NCI-H2196 (cell line): ENCODE results near the gene NOS3.

Experiments
- DNase-seq: peaks from one replicate; lab custom pipeline; 2025; ENCODE audit not compliant: unreplicated experiment; lab: John Stamatoyannopoulos, UW

Gene NOS3

DNA sequence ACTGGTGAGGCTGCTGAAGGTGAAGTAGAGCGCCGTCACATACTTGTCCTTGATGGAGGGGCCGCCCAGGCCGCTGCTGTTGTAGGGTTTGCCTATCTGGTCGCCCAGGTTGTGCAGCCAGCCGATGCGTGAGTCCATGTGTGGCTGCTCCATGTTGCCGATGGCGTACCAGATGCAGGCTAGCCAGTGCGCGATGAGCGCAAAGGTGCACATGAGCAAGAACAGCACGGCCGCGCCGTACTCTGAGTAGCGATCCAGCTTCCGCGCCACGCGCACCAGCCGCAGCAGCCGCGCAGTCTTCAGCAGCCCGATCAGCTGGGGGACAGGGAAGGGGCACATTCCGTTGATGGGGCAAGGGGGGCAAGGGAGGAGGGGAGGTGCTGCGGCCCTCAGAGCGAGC is 39.3 kb upstream of the NOS3 start:
- DNase-seq, result no peak

DNA sequence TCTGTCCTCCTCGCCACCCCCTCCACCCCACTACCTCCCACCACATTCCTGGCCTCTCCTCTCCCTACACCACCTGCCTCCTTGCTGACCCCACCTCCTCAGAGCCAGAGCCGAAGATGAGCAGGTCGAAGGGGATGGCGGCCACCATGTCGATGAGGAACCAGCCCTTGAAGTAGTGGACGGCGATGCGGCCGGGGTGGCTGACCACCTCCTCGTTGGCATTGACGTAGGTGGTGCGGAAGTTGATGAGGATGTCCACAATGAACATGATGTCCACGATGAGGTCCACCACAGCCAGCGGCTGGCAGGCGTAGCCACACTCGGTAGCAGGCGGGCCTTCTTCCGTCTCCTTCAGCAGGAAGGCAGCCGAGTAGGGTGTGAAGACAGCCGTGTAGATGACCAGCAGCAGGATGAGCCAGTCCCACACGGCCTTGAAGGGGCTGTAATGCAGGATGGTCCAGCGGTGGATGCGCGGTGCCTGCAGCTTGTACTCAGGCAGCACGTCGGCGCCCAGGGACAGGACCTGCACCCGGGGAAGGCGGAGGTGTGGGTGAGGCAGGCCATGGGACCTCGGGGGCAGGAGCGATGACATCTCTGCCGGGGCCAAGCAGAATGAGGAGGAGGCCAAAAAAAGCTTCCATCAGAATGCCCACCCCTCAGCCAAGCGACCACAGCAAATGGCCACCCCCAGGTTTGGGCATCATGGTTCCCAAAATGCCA is 38.3 kb upstream of the NOS3 start:
- DNase-seq, result no peak

DNA sequence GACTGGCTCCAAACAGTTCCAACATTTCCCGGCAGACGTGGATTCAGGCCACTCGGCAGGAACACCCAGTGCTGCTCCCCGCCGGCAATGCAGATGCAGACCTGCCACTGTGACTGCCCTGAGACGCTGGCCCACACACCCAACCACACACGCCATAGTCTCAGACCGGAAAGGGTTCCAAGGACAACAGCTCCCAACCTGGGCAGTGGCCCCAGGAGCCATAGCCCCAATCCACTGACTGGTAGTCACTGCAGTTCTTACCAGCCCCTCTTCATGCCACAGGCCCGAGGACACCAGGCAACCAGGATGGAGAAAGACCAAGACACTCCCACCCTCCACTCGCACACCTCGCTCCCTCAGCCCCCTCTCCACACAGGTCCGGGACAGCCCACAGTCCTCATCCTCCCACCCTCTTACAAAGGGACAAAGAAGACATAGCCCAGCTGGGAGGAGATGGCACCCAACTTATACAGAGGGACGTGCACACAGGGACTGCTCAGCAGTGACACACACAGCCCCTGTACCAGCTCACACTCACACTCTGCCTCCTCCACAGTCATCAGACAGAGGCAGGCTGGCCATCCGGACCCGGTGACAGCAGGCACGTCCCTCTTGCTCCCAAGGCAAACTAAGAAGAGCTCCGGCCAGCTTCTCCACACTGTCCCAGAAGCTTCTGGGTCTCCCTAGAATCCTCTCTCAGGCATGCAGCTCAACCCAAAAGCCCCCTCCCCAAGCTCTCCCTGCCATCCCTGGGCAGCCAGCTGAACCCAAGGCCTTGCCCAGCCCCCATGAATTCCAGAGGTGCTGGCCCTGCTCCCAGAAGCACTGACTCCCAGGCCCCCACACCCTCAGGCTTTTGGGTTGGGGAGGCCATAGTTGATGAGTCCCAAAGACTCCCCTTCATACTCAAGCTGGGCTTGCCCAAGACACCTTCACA is 37.5 kb upstream of the NOS3 start:
- DNase-seq, result no peak

DNA sequence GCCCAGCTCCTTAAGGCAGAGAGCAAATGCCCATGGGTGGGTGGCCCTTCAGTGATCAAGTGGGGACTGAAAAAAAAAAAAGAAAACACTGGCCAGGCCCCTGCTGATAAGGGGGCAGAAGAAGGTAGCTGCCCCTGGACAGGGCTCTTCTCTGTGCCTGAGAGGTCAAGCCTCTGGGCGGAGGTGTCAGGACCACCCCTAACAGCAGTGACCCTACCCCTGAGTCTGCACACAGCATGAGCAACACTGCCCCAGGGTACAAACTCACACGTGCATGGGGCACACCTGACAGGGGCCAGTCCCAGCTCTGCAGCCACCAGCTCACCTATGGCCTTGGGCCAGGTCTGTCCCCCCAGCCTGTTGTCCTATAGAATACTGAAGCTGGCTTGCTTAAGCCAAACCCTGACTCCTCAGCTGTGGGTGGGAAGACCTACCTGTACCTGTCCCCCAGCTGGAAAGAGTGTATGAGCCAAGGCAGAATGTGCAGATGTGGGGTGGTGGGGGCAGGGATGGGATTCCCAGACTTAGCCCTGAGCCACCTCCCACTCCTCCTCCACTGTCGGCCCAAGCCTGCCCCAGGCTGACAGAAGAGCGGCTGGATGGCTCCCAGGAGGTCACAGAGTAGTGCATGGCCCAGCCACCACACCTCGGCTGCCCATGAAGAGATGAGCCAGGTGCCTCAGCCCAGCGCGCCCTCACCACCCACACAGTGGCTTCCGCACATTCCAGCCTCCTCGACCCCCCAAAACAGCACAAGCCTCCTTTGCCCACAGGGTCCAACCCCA is 36.4 kb upstream of the NOS3 start:
- DNase-seq, result no peak

DNA sequence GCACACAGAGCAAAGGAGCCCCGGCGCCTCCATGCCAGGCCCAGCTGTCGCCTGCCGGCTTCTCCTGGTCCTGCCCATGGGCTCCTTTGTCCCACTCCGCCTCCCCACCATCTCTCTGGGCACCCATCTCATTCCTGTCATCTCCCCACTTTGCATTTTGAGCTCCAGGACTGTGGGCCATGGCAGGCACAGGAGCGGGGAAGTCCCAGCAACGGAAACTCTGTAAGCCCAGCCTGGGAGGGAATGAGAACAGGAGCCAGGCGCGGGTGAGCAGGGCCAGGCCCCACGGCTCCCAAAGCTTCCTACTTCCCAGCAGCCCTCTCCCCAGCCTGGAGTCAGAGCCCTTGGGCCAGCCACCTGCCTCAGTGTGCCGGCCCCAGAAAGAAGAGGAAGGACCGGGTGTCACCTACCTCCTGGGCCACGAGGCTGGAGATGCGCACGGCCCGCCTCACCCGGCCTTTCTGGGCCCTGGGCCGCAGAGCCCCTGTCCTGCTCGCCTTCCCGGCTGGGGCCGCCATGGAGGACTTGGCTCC is 35.8 kb upstream of the NOS3 start:
- DNase-seq, result no peak

DNA sequence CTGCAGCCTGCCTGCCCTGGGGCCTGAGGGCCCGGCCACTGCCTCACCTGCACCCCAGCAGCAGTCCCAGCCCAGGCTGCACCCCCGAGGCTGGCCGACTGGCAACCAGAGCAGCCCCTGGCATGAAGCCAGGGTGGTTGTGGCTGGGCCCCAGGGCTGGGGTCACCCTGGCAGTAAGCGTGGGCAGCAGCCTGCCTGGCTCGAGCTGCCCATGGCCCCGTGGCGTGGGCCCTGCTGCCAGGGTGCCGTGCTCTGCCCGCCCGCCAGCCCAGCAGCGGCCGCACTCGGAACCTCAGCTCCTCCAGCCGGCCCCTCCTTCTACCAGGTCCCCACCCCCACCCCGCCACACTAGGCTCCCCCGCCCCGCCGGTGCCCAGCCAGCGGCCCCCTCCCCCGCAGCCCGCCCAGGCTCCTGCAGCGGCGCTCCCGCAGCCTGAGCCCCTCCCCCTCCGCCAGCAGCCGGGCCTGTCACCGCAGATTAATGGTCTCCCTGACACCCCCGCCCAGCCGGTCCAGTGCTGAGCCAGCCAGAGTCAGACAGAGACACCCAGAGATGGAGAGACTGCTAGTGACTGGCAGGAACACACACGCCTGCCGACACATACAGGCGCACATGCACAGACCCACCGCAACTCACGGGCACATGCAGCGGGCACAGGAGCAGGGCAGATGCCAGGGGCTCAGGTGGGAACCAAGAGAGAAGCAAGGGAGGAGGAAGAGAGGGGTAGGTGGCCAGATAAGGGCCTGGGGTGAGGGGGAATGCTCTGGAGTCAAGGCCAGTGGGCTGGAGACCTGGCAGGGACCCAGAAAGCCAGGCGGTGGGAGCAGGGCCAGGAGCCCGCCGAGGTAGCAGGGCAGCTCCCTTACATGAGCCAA is 35.1 kb upstream of the NOS3 start:
- DNase-seq, result no peak

DNA sequence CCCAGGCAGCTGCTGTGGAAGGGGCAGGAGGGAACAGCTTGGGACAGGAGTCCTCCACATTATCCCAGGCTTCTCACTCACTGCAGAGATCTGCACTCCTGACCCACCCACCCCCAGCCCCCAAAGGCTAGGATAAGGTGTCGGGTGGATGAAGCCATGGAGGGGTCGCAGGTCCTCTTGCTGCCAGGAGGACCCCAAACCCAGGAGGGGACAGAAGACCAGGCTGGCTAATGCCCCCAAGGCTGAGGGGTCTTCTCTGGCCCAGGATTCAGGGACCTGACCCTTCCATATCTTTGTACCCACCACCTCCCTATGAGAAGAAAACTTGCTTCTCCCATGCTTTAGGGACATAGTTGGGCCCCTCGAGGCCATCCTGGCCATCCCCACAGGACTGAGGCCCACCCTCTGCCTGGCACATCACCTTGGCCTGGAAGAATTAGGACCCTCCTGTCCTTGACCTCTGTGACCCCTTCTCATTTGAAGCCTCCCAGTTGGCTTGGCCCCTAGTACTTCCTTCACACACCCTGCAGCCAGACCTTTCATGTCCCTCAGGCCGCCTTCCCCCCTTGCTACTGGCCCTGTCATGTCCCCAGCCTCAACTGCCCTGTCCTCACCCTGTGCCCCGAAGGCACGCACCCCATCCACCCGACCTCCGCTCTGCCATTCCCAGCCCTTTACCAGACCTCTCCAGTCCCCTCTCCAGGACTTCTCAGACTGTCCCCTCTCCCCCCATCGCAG is 34.3 kb upstream of the NOS3 start:
- no peak for DNase-seq

DNA sequence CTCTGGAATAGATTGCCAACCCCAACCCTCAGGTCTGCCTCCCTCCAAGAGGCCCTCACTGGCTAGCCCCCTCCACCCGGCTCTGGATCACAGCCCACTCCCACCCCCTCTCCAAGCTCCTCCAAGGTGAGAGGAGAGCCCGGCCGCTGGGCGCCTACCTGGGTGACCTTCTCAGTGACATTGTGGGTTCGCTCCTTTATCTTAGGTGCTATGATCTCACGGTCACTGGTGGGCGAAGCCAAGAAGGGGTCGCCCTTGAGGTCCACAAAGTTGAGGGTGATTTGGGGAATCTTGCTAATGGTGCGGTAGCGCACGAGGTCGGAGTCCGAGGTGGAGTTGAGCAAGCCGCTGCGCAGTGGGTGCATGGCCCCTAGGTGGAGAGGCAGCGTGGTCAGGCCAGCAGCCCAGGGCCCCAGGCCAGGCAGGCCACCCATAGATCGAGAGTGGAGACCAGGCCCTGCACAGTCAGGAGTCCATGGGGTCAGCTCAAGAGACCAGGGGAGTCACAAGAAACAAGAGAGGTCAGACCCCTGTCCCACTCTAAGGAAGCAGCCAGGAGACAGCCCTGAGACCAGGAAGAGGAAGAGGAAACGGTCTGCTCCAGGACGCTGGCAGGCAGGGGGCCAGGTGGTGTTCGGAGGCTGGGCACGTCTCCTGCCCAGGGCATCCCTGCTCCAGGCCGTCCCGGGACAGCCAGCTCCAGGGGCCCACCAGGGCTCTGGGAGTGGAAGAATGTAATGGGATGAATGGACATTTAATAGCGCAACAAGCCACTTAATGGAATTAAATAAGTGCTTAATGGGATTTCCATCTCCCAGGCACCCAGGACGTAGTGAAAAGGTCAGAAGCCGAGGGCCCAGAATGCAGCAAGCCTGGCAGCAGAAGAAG is 33.4 kb upstream of the NOS3 start:
- DNase-seq, result no peak

DNA sequence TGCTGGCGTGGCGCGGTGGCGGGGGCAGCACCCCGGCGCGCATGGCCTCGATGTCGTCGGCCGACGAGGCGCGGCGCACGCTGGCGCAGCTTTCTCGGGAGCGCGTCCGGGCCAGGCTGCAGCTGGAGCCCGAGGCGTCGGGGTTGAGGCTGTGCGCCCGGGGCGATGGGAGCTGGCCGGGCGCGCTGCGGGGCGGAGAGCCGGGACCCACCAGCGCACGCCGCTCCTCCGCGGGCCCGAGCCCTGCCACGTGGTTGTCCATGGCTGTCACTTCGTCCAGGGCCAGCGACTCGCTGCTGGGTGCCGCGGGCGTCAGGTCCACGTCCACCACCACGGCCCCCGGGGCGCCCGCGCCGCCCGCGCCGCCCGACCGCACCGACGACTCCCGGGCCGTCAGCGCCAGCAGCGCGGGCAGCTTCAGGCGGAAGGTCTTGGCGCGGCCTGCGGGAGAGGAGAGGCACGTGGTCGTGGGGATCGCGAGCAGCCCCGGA is 32.7 kb upstream of the NOS3 start:
- no peak for DNase-seq

DNA sequence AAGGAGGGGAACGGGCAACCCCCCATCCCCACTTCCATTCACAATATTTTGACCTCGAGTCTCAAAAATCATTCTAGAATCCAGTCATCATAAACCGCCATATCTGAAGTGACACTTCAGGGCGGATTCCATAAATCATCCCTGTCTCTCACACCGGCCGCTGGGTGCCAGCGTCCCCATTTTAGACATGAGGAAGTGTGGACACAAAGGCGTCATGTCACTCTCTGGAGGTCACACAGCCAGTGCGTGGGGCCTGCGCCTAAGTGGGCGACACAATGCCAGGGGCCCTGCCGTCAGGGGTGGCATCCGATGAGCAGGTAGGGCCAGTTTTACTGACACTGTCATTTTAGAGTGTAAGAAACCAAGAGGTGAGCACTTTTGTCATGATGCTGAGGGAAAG is 32.2 kb upstream of the NOS3 start:
- no peak for DNase-seq

DNA sequence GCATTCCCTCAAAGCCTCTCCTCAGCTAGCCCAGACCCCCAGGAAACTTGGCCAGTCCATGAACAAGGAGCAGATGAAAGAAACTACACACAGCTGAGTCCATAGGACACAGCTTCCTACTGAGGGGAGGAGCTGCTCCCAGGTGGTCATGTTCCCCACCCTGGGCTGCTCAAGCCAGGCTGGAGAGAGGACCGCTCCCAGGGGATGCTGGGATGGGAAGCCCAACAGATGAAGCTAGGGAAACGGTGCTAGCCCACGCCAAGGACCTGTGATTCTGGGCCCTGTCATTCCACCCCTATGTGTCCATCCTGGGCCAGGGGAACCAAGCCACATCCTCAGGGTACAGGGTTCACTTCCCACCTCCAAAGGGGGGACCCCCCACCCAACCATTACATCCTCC is 31.7 kb upstream of the NOS3 start:
- no peak for DNase-seq

DNA sequence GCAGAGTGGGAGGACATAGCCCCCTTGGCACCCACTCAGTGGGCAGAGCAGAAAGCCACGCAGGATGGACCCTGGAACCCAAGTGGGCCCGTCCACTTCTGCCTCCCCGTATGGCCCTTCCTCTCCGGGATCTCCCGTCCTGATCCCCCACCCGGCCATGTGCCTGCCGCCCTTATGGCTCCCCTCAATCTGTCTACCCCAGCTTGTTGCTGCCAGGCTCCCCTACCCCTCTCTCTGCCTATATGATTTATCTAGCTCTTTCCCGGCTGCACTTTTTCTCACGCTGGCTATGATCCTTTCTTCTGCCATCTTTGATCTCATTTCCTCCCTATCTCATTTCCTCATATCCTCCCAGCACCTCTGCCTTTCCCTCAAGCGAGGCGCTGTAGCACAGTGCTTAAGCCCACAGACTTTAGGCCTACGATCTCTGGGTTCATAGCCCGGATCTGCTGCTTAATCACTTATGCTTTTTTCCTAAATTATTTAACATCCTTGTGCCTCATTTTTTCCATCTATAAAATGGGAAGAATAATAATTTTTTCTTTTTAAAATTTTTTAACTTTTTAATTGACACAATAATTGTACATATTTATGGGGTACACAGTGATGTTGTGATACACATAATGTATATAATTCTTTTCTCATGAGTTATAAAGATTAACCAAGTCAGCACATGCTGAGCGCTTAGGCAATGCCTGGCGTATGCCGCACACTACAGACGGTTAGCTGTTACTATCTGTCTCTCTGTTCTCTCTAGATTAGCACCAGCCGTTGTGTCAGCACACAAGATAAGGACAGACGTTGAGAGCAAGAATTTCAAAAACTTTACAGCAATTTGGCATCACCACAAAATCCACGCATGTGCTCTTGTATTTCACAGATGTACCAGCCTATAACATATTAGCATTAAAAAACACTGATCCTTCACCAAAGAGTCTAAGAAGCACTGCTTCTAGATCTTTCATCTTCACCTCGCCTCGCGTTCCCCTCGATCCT is 30.8 kb upstream of the NOS3 start:
- DNase-seq, result no peak

DNA sequence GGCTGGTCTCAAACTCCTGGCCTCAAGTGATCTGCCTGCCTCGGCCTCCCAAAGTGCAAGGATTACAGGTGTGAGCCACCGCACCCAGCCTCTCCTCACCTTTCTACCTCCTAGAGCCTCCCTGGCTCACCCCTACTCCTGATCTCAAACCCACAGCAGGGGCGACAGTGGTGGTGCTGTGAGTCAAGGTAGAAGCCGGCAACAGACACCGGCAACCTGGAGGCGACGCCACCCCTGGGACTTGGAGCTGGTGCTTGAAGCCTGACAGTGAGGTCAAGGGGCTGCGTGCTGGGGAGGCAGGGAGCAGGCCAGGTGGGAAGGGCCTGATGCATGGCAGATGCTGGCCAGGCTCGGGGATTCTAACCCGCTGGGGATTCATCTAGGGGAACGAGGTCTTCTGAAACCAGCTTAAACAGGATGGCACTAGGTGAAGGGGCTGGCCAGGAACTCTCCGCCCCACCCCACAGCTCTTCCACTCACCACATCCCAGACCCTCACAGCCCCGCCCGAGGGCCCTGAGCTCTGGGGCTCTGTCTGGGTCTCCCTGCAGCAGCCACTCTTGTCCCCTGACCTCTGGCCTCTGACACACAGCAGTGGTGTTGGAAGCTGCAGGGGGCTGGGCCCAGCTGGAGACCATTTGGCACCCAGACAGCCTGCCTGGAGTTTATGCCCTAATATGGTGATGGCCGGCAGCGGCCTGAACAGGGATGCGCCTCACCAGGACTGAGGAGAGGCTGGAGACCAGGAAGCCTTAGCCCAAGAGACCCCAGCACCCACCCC is 29.1 kb upstream of the NOS3 start:
- no peak for DNase-seq

DNA sequence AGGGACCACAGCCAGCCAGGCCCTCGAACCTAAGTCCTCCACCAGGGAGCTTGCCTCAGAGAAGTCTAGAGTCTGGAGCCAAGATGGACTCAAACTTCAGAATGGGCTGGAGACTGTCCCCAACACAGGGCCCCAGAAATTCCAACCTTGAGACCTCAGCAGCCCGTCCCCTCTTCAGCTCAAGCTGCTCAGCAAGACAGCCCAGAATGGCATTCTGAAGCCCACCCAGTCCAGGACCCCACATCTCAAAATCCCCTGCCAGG is 28.6 kb upstream of the NOS3 start:
- no peak for DNase-seq

DNA sequence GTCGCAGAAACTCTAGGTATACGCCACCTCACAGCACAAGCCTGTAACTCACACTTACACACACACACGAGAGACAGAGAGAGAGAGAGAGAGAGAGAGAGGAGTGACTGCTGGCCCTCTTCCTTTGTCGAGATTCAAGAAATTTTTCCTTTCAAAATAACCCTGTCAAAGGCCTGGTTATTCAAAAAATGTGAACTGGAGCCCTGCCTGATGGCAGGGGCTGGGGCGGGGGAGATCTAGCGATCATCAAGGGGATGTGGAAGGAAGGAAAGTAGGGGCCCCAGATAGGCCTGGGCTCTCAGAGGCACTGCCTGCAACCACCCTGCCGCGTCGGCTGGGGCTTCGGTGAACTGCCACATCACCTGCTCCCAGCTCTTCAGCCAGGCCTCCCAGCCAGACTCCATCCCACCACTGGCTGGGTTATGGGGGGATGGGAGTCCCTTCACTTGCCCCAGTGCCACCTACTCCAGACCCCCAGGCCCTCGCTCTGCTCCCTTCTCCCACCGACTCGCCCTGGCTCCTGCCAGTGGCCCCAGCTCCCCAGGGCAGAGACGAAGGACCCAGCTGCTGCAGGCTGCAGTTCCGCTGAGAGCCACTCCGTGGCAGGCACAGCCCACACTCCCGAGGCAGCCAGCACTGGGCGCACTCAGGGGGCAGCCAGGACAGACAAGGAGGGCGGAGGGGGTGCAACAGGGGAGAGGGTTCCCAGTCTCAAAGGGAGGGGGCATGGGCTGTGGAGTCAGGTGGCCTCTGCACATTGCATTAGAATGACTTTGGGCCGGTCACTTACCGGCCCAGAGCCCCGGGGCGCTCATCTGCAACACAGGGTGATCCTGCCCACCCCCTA is 28.0 kb upstream of the NOS3 start:
- DNase-seq, result peak; percentile 42
